ENCODE measurements around the gene EEF2. TPM values are rescaled to one million over a fixed set of nuclear protein-coding genes. Genes with fewer than 3 reads are reported as not detected.

EEF2 gene
- total RNA-seq, 2 experiments from 2014 or later, result 1,633 to 3,507 TPM

GRCh38 chr19:4030981-4031380 lies 45.7 kb upstream of the EEF2 start:
- no peak overlapping the region for H2AFZ ChIP-seq (ENCODE audit: low read length)
- no peak overlapping the region for H3K4me2 ChIP-seq (ENCODE audit: low read length)
- no peak overlapping the region for H3K4me3 ChIP-seq (ENCODE audit: low read depth, low read length, poor library complexity, severe bottlenecking)
- intact Hi-C loops (cut with micrococcal nuclease; ENCODE audit: unreplicated experiment), result no loop called here
- no peak overlapping the region for H3K27ac ChIP-seq (ENCODE audit: low read depth, low read length, poor library complexity, severe bottlenecking)
- H3K9me2 ChIP-seq (ENCODE audit: insufficient read depth, low read length), result no peaks in the 10 kb centered on the region
- no peak for TF ChIP-seq CTCF (conservative IDR thresholded peaks at IDR 0.05; ENCODE audit: low read length)
- no peak for TF ChIP-seq EZH2phosphoT487 (IDR thresholded peaks at IDR 0.05; ENCODE audit: borderline replicate concordance, low read depth, low read length)
- no peaks in the 10 kb centered on the region for H3K4me1 ChIP-seq (ENCODE audit: insufficient read depth, low read length, poor library complexity, severe bottlenecking)
- no peaks in the 10 kb centered on the region for H3K79me2 ChIP-seq (ENCODE audit: insufficient read depth, low read depth, low read length)
- peaks cover 5% of the 10 kb centered on the region for H3K9me3 ChIP-seq (ENCODE audit: low read length)
- CTCF ChIA-PET (ENCODE audit: unreplicated experiment), result no interaction called here
- peaks cover 42% of the 10 kb centered on the region for H3K36me3 ChIP-seq (ENCODE audit: insufficient read depth, low read length)
- BruUV-seq (replicated peaks), result no TSS peak
- no peak for DNase-seq (ENCODE audit: low spot score)
- H4K20me1 ChIP-seq (ENCODE audit: insufficient read depth, low read length), result no peaks in the 10 kb centered on the region
- POLR2A ChIA-PET, result interaction anchor here (0.5 kb wide), 1 partner anchor 14 kb away, joined by 4 read pairs; no protein-coding TSS in a partner anchor

DNA sequence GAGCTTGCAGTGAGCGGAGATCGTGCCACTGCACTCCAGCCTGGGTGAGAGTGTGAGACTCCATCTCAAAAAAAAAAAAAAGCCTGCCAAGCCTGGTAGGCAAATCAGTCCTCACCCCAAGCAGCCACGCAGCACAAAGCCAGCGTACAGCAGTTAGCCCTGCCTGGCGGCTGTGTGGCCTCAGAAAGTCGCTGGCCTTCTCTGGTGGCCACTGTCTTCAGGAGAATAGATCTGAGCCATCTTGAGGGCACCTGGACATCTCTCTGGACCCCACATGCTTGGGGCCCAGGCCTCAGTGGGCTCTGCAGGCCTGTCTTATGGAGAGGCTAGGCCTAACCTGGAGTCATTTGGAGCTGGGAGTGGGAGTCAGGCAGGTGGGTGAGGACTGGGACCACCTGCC lies 45.3 kb upstream of the EEF2 start:
- POLR2A ChIA-PET, result interaction anchor here (0.5 kb wide), 1 partner anchor 14 kb away, joined by 4 read pairs; no protein-coding TSS in a partner anchor
- BruUV-seq (replicated peaks), result no TSS peak
- no peak for TF ChIP-seq EZH2phosphoT487 (IDR thresholded peaks at IDR 0.05; ENCODE audit: borderline replicate concordance, low read depth, low read length)
- TF ChIP-seq CTCF (conservative IDR thresholded peaks at IDR 0.05; ENCODE audit: low read length), result no peak
- no peak for DNase-seq (ENCODE audit: low spot score)
- H3K27ac ChIP-seq (ENCODE audit: low read depth, low read length, poor library complexity, severe bottlenecking), result no peak overlapping the region
- no peaks in the 10 kb centered on the region for H3K4me1 ChIP-seq (ENCODE audit: insufficient read depth, low read length, poor library complexity, severe bottlenecking)
- no peaks in the 10 kb centered on the region for H3K79me2 ChIP-seq (ENCODE audit: insufficient read depth, low read depth, low read length)
- H3K4me3 ChIP-seq (ENCODE audit: low read depth, low read length, poor library complexity, severe bottlenecking), result no peak overlapping the region
- H3K9me3 ChIP-seq (ENCODE audit: low read length), result peaks cover under 1% of the 10 kb centered on the region
- no peak overlapping the region for H3K4me2 ChIP-seq (ENCODE audit: low read length)
- CTCF ChIA-PET (ENCODE audit: unreplicated experiment), result no interaction called here
- H2AFZ ChIP-seq (ENCODE audit: low read length), result no peak overlapping the region
- peaks cover 40% of the 10 kb centered on the region for H3K36me3 ChIP-seq (ENCODE audit: insufficient read depth, low read length)
- H4K20me1 ChIP-seq (ENCODE audit: insufficient read depth, low read length), result no peaks in the 10 kb centered on the region
- no peaks in the 10 kb centered on the region for H3K9me2 ChIP-seq (ENCODE audit: insufficient read depth, low read length)
- intact Hi-C loops (cut with micrococcal nuclease; ENCODE audit: unreplicated experiment), result no loop called here

GRCh38 chr19:4029247-4029614 lies 44.0 kb upstream of the EEF2 start:
- Histone ChIP-seq H3K4me2 (ENCODE audit: low read length) (no peak overlapping the region), H3K4me3 (ENCODE audit: low read depth, low read length, poor library complexity, severe bottlenecking) (no peak overlapping the region), H4K20me1 (ENCODE audit: insufficient read depth, low read length) (no peaks in the 10 kb centered on the region), H3K79me2 (ENCODE audit: insufficient read depth, low read depth, low read length) (no peaks in the 10 kb centered on the region), H3K27ac (ENCODE audit: low read depth, low read length, poor library complexity, severe bottlenecking) (no peak overlapping the region), H3K36me3 (ENCODE audit: insufficient read depth, low read length) (peaks cover 38% of the 10 kb centered on the region), H3K9me2 (ENCODE audit: insufficient read depth, low read length) (no peaks in the 10 kb centered on the region), H3K9me3 (ENCODE audit: low read length) (no peaks in the 10 kb centered on the region), H2AFZ (ENCODE audit: low read length) (no peak overlapping the region), H3K4me1 (ENCODE audit: insufficient read depth, low read length, poor library complexity, severe bottlenecking) (no peaks in the 10 kb centered on the region)
- no peak for DNase-seq (ENCODE audit: low spot score)
- ChIA-PET CTCF (ENCODE audit: unreplicated experiment) (no interaction called here), POLR2A (no interaction called here)
- no TSS peak for BruUV-seq (replicated peaks)
- intact Hi-C loops (cut with micrococcal nuclease; ENCODE audit: unreplicated experiment), result no loop called here
- no peak for TF ChIP-seq EZH2phosphoT487 (IDR thresholded peaks at IDR 0.05; ENCODE audit: borderline replicate concordance, low read depth, low read length)
- TF ChIP-seq CTCF (conservative IDR thresholded peaks at IDR 0.05; ENCODE audit: low read length), result no peak
